ENCODE measurements around the gene SLCO2A1. TPM values are rescaled to one million over a fixed set of nuclear protein-coding genes. Genes with fewer than 3 reads are reported as not detected.

SLCO2A1 gene
- total and polyA plus RNA-seq, 2 of the 4 experiments (the other 2 are of a cell fraction) = under 0.01 to 1.5 TPM

DNA sequence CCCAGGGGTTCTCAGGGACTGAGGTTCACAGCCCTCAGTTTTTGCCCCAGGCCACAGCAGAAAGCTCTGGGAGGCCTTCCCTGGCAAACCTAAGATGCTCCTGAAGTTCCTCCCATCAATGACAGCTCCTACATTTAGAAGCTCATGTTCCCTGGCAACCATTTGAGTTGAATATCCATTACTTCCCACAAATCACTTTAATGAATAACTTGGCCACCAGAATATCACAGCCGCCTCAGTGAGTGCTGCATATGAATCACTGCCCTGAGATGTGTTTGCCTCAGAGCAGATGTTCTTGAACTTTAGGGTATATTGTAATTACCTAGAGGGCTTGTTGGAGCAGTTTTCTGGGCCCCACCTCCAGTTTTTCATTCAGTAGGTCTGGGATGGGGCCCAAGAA is 27.4 kb downstream of the SLCO2A1 start:
- H3K56ac ChIP-seq (ENCODE audit: extremely low read depth, insufficient read depth, low read length) = no peak overlapping the region
- no peak overlapping the region for H4K8ac ChIP-seq (ENCODE audit: low read depth in 2 of 2, low read length in 2 of 2)
- no peak overlapping the region for H2BK15ac ChIP-seq (ENCODE audit: low read depth, low read length)
- CTCF ChIA-PET = no interaction called here
- ATAC-seq (ENCODE audit: low read depth) (peak; percentile 35), DNase-seq (peak; percentile 60)
- H3K9me3 ChIP-seq (ENCODE audit: control insufficient read depth, insufficient read depth, low read length) = peaks cover 3% of the 10 kb centered on the region; the same call in 1 of the 2 replicates
- no peak overlapping the region for H3K4me2 ChIP-seq (ENCODE audit: low read depth, low read length)
- no peak overlapping the region for H3K23ac ChIP-seq (ENCODE audit: low read depth, low read length)
- H3K79me1 ChIP-seq (ENCODE audit: low read depth in 1 of 2, low read length in 2 of 2) = no peaks in the 10 kb centered on the region
- no peaks in the 10 kb centered on the region; the same call in 1 of the 2 replicates for H4K20me1 ChIP-seq (ENCODE audit: insufficient read depth, low read length)
- dilution Hi-C loops (cut with HindIII; ENCODE audit: low sequenced_read_pairs, unreplicated experiment) = no loop called here
- no CpG with 5 or more reads among the region's 1 CpG for WGBS, 2 experiments (ENCODE audit: extremely low coverage in 2 of 2, insufficient read length in 1 of 2)
- no peak overlapping the region for H2AK5ac ChIP-seq (ENCODE audit: low read depth, low read length)
- H3K4me3 ChIP-seq (ENCODE audit: insufficient read depth, low read depth, low read length) = no peak overlapping the region
- no peak overlapping the region for H2BK20ac ChIP-seq (ENCODE audit: low read depth, low read length)
- in situ Hi-C loops (cut with MboI; ENCODE audit: low sequenced_read_pairs) = no loop called here
- H3K9me1 ChIP-seq (ENCODE audit: insufficient read depth, low read length) = 0 out of 2 replicates have a peak, but pooled peaks cover 4% of the 10 kb centered on the region
- no peak overlapping the region for H3K9ac ChIP-seq (ENCODE audit: low read depth, low read length)
- H3K18ac ChIP-seq (ENCODE audit: low read depth, low read length) = no peak overlapping the region
- no peak overlapping the region for H3K4ac ChIP-seq (ENCODE audit: low read depth, low read length)
- H3K4me1 ChIP-seq (ENCODE audit: control insufficient read depth, insufficient read depth, low read length) = peaks cover 2% of the 10 kb centered on the region; the same call in 1 of the 2 replicates
- H3K27me3 ChIP-seq (ENCODE audit: control insufficient read depth, insufficient read depth, low read length) = peaks cover 5% of the 10 kb centered on the region
- POLR2A ChIA-PET (ENCODE audit: unreplicated experiment) = no interaction called here
- no peak overlapping the region for H3K27ac ChIP-seq (ENCODE audit: insufficient read depth, low read length)
- H4K5ac ChIP-seq (ENCODE audit: low read depth, low read length) = no peak overlapping the region
- no peak overlapping the region for H2BK120ac ChIP-seq (ENCODE audit: low read depth, low read length)
- no peak overlapping the region for H4K91ac ChIP-seq (ENCODE audit: insufficient read depth, low read depth, low read length)
- intact Hi-C loops (cut with micrococcal nuclease) = no loop called here
- TF ChIP-seq CHD1 (IDR thresholded peaks at IDR 0.05; ENCODE audit: low read depth, low read length) (no peak), RCOR1 (IDR thresholded peaks at IDR 0.05; ENCODE audit: insufficient replicate concordance, low read length) (no peak), BHLHE40 (IDR thresholded peaks at IDR 0.05; ENCODE audit: low read depth, low read length) (no peak), RFX5 (IDR thresholded peaks at IDR 0.05; ENCODE audit: low read depth, low read length) (no peak), MAZ (IDR thresholded peaks at IDR 0.05; ENCODE audit: borderline replicate concordance, low read depth, low read length) (no peak), NFE2L2 (IDR thresholded peaks at IDR 0.05; ENCODE audit: low read depth, low read length) (no peak), CEBPB (IDR thresholded peaks at IDR 0.05; ENCODE audit: low read depth, low read length) (no peak), RAD21 (IDR thresholded peaks at IDR 0.05; ENCODE audit: low read length) (no peak), MXI1 (IDR thresholded peaks at IDR 0.05; ENCODE audit: borderline replicate concordance, low read depth, low read length) (no peak), MAFK (IDR thresholded peaks at IDR 0.05; ENCODE audit: low read depth, low read length) (no peak), SMC3 (IDR thresholded peaks at IDR 0.05; ENCODE audit: low read depth, low read length) (no peak), FOS (IDR thresholded peaks at IDR 0.05; ENCODE audit: low read depth, low read length) (no peak), POLR2A (IDR thresholded peaks at IDR 0.05; ENCODE audit: low read depth, low read length) (no peak)
- TF ChIP-seq, protein P1, sequence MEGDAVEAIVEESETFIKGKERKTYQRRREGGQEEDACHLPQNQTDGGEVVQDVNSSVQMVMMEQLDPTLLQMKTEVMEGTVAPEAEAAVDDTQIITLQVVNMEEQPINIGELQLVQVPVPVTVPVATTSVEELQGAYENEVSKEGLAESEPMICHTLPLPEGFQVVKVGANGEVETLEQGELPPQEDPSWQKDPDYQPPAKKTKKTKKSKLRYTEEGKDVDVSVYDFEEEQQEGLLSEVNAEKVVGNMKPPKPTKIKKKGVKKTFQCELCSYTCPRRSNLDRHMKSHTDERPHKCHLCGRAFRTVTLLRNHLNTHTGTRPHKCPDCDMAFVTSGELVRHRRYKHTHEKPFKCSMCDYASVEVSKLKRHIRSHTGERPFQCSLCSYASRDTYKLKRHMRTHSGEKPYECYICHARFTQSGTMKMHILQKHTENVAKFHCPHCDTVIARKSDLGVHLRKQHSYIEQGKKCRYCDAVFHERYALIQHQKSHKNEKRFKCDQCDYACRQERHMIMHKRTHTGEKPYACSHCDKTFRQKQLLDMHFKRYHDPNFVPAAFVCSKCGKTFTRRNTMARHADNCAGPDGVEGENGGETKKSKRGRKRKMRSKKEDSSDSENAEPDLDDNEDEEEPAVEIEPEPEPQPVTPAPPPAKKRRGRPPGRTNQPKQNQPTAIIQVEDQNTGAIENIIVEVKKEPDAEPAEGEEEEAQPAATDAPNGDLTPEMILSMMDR (conservative IDR thresholded peaks at IDR 0.05; ENCODE audit: low read depth, low read length) = no peak
- TF ChIP-seq, protein P2, sequence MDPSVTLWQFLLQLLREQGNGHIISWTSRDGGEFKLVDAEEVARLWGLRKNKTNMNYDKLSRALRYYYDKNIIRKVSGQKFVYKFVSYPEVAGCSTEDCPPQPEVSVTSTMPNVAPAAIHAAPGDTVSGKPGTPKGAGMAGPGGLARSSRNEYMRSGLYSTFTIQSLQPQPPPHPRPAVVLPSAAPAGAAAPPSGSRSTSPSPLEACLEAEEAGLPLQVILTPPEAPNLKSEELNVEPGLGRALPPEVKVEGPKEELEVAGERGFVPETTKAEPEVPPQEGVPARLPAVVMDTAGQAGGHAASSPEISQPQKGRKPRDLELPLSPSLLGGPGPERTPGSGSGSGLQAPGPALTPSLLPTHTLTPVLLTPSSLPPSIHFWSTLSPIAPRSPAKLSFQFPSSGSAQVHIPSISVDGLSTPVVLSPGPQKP (IDR thresholded peaks at IDR 0.05; ENCODE audit: borderline replicate concordance, low read depth, low read length) = no peak
- TF ChIP-seq, protein P3, sequence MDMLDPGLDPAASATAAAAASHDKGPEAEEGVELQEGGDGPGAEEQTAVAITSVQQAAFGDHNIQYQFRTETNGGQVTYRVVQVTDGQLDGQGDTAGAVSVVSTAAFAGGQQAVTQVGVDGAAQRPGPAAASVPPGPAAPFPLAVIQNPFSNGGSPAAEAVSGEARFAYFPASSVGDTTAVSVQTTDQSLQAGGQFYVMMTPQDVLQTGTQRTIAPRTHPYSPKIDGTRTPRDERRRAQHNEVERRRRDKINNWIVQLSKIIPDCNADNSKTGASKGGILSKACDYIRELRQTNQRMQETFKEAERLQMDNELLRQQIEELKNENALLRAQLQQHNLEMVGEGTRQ (IDR thresholded peaks at IDR 0.05; ENCODE audit: low read depth, low read length) = no peak
- BruUV-seq (replicated peaks) = no TSS peak
- no peak overlapping the region for H2AK9ac ChIP-seq (replicated peaks; ENCODE audit: low read depth, low read length, poor library complexity)
- no peak overlapping the region for H3K14ac ChIP-seq (replicated peaks; ENCODE audit: low read depth, low read length)
- H2BK5ac ChIP-seq (ENCODE audit: low read depth, low read length, poor library complexity, severe bottlenecking) = no peak overlapping the region
- no peak overlapping the region for H2AFZ ChIP-seq (replicated peaks; ENCODE audit: low read length, poor library complexity)
- H3K36me3 ChIP-seq (ENCODE audit: control insufficient read depth, insufficient read depth, low read length) = no peaks in the 10 kb centered on the region
